ENCODE data around the gene GAB1.

The GAB1 gene

GRCh38 chr4:143380629-143381028 is 44.0 kb downstream of the GAB1 start:
- Histone ChIP-seq H3K4me3 (ENCODE audit: low read length) (no peak overlapping the region), H3K36me3 (ENCODE audit: control insufficient read depth, low read depth, low read length) (no peaks in the 10 kb centered on the region), H3K27me3 (ENCODE audit: control insufficient read depth, insufficient read depth, low read length) (no peaks in the 10 kb centered on the region), H3K27ac (ENCODE audit: low read length) (no peak overlapping the region), H3K9me3 (ENCODE audit: control insufficient read depth, low read depth, low read length) (no peaks in the 10 kb centered on the region), H3K9ac (ENCODE audit: low read length) (no peak overlapping the region), H3K4me1 (ENCODE audit: control insufficient read depth, low read depth, low read length) (peaks cover 33% of the 10 kb centered on the region)

DNA sequence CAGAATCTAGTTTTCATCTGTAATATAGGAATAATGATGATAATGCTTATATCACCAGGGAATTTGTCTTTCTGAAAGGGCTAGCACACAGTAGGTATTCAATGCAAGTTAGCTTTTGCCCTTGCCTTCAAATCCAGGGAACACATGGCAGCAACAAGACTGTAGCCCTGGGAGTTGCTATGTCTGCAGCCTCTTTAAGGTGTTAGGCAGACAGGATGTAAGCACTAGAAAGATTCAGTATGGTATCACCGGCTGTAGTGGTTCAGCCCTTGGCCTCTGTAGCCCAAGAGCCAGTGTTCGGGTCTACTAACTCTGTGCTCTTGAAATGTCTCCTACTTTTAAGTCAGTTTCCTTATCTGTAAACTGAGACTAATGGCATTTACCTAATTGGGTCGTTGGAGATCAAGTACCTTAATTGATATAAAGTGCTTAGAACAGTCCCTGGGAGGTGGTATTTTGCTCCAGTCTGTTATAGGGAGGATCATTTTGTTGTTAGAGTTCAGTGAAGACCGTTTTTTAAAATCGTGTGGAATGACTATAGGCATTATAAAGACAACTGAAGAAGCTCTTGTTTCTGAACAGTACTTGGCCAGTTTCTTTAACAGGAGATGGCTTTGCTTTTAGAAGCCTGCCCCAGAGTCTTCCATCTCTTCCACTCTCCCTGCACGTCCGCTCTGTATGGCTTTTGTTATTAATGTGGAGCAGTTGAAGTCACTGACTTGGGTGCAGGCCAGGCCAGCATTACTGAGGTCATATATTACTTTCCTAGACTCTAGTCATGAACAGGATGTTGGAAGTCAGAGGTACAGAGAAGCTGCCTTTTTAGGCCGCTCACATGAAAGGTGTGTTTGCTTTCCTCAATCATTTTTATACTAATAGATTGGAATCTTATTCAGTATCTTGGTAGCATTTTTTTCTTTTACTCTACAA is 44.8 kb downstream of the GAB1 start:
- Histone ChIP-seq H3K27me3 (ENCODE audit: control insufficient read depth, insufficient read depth, low read length) (no peaks in the 10 kb centered on the region), H3K27ac (ENCODE audit: low read length) (no peak overlapping the region), H3K36me3 (ENCODE audit: control insufficient read depth, low read depth, low read length) (no peaks in the 10 kb centered on the region), H3K4me3 (ENCODE audit: low read length) (no peak overlapping the region), H3K9ac (ENCODE audit: low read length) (no peak overlapping the region), H3K9me3 (ENCODE audit: control insufficient read depth, low read depth, low read length) (no peaks in the 10 kb centered on the region), H3K4me1 (ENCODE audit: control insufficient read depth, low read depth, low read length) (peaks cover 33% of the 10 kb centered on the region)

DNA sequence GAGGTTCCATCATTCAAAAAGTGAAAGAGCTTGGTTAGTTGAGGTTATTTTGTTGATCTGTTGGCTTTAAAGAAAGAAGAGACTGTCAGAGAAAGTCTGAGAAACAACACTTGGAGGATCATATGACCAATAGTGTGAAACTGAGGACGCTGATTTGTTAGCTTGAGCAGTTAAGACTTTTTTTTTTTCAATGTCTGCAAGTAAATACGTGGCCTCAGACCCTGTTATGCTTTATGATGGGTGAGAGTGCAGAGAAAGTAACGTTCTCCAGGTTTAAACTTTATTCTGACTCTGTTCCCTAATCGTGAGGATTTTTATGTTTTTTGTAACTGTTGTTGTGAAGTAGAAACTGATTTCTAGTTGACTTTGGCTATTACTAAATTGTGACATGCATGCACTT is 45.9 kb downstream of the GAB1 start:
- Histone ChIP-seq H3K36me3 (ENCODE audit: control insufficient read depth, low read depth, low read length) (no peaks in the 10 kb centered on the region), H3K9ac (ENCODE audit: low read length) (no peak overlapping the region), H3K27me3 (ENCODE audit: control insufficient read depth, insufficient read depth, low read length) (no peaks in the 10 kb centered on the region), H3K4me3 (ENCODE audit: low read length) (no peak overlapping the region), H3K9me3 (ENCODE audit: control insufficient read depth, low read depth, low read length) (no peaks in the 10 kb centered on the region), H3K4me1 (ENCODE audit: control insufficient read depth, low read depth, low read length) (peaks cover 33% of the 10 kb centered on the region), H3K27ac (ENCODE audit: low read length) (no peak overlapping the region)

GRCh38 chr4:143383005-143383574 is 46.4 kb downstream of the GAB1 start:
- peaks cover 33% of the 10 kb centered on the region for H3K4me1 ChIP-seq (ENCODE audit: control insufficient read depth, low read depth, low read length)
- no peaks in the 10 kb centered on the region for H3K27me3 ChIP-seq (ENCODE audit: control insufficient read depth, insufficient read depth, low read length)
- H3K4me3 ChIP-seq (ENCODE audit: low read length): no peak overlapping the region
- no peak overlapping the region for H3K27ac ChIP-seq (ENCODE audit: low read length)
- H3K9me3 ChIP-seq (ENCODE audit: control insufficient read depth, low read depth, low read length): no peaks in the 10 kb centered on the region
- H3K9ac ChIP-seq (ENCODE audit: low read length): no peak overlapping the region
- no peaks in the 10 kb centered on the region for H3K36me3 ChIP-seq (ENCODE audit: control insufficient read depth, low read depth, low read length)

DNA sequence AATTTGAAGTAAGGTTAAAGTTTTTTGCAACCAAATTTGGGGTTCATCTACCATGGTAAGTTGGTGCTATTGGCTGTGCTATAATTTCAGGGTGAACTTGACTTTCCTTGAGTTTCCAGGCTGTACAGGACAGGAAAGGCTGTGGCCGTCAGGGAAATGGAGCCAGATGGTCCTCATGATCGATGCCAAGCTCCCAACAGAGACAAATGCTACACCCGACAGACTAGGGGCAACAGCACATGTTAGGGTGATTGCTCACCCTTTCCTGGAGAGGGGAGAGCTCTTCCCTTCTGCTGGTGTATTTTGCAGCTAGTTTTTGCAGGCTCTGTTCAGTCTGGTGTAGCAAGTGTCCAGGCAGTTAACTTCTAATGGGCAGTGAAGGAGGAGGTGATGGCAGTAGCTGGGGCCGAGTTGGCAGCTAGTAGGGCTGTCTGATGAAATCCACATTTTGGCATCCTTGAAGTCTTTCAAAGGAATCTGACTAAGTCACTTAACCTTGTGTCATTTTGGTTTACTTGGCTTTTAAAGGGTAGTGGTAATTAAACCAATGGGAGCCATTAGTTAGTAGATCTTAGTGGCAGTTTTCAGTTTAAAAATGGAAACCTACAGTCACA is 47.8 kb downstream of the GAB1 start:
- Histone ChIP-seq H3K36me3 (ENCODE audit: control insufficient read depth, low read depth, low read length) (no peaks in the 10 kb centered on the region), H3K27ac (ENCODE audit: low read length) (no peak overlapping the region), H3K9me3 (ENCODE audit: control insufficient read depth, low read depth, low read length) (no peaks in the 10 kb centered on the region), H3K9ac (ENCODE audit: low read length) (no peak overlapping the region), H3K27me3 (ENCODE audit: control insufficient read depth, insufficient read depth, low read length) (no peaks in the 10 kb centered on the region), H3K4me3 (ENCODE audit: low read length) (no peak overlapping the region), H3K4me1 (ENCODE audit: control insufficient read depth, low read depth, low read length) (peaks cover 19% of the 10 kb centered on the region)

DNA sequence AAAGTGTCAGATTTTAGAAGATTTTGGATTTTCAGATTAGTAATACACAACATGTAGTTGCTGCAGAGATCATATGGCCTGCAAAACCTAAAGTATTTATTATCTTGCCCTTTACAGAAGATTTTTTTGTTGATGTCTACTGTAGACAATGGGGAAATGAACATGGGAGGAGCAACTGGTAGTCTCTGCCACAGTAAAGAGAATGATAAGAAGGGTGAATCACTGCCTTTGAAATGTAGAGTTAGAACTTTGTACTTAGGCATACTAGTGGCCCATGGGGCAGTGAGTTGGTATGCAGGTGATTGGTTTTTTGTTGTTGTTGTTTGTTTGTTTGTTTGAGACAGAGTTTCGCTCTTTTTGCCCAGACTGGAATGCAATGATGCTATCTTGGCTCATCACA is 50.1 kb downstream of the GAB1 start:
- no peaks in the 10 kb centered on the region for H3K27me3 ChIP-seq (ENCODE audit: control insufficient read depth, insufficient read depth, low read length)
- H3K27ac ChIP-seq (ENCODE audit: low read length): no peak overlapping the region
- H3K4me1 ChIP-seq (ENCODE audit: control insufficient read depth, low read depth, low read length): peaks cover 22% of the 10 kb centered on the region
- H3K36me3 ChIP-seq (ENCODE audit: control insufficient read depth, low read depth, low read length): no peaks in the 10 kb centered on the region
- H3K4me3 ChIP-seq (ENCODE audit: low read length): no peak overlapping the region
- no peaks in the 10 kb centered on the region for H3K9me3 ChIP-seq (ENCODE audit: control insufficient read depth, low read depth, low read length)
- no peak overlapping the region for H3K9ac ChIP-seq (ENCODE audit: low read length)

GRCh38 chr4:143389579-143390195 is 53.0 kb downstream of the GAB1 start:
- Histone ChIP-seq H3K4me1 (ENCODE audit: control insufficient read depth, low read depth, low read length) (peaks cover 19% of the 10 kb centered on the region), H3K9ac (ENCODE audit: low read length) (no peak overlapping the region), H3K27ac (ENCODE audit: low read length) (no peak overlapping the region), H3K4me3 (ENCODE audit: low read length) (no peak overlapping the region), H3K36me3 (ENCODE audit: control insufficient read depth, low read depth, low read length) (no peaks in the 10 kb centered on the region), H3K9me3 (ENCODE audit: control insufficient read depth, low read depth, low read length) (no peaks in the 10 kb centered on the region), H3K27me3 (ENCODE audit: control insufficient read depth, insufficient read depth, low read length) (no peaks in the 10 kb centered on the region)

DNA sequence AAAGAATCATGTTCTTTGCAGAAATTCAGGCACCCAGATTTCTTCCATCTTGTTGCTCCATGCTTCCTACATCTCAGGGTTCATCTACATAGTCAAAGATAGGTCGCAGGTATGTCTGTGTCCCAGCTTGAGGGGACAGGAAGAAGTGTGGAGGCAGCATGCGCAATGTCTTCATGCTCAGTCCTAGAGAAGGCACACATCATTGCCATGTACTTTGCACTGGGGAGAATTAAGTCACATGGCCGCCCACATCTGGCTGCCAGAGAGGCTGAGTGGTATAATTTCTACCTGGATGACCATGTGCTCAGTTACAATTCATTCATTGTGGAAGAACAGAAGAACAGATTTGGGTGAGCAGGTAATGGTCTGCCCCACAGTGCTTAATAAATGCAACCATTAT is 54.1 kb downstream of the GAB1 start:
- Histone ChIP-seq H3K27ac (ENCODE audit: low read length) (no peak overlapping the region), H3K9ac (ENCODE audit: low read length) (no peak overlapping the region), H3K4me1 (ENCODE audit: control insufficient read depth, low read depth, low read length) (peaks cover 19% of the 10 kb centered on the region)

GRCh38 chr4:143391261-143391660 is 54.6 kb downstream of the GAB1 start:
- Histone ChIP-seq H3K27ac (ENCODE audit: low read length) (no peak overlapping the region), H3K4me3 (ENCODE audit: low read length) (no peak overlapping the region), H3K27me3 (ENCODE audit: control insufficient read depth, insufficient read depth, low read length) (no peaks in the 10 kb centered on the region), H3K9ac (ENCODE audit: low read length) (no peak overlapping the region), H3K9me3 (ENCODE audit: control insufficient read depth, low read depth, low read length) (no peaks in the 10 kb centered on the region), H3K36me3 (ENCODE audit: control insufficient read depth, low read depth, low read length) (no peaks in the 10 kb centered on the region), H3K4me1 (ENCODE audit: control insufficient read depth, low read depth, low read length) (peaks cover 19% of the 10 kb centered on the region)

More for the DNA sequence above, 54.1 kb downstream of the GAB1 start:
- H3K27me3 ChIP-seq (ENCODE audit: control insufficient read depth, insufficient read depth, low read length): no peaks in the 10 kb centered on the region
- H3K9me3 ChIP-seq (ENCODE audit: control insufficient read depth, low read depth, low read length): no peaks in the 10 kb centered on the region
- H3K36me3 ChIP-seq (ENCODE audit: control insufficient read depth, low read depth, low read length): no peaks in the 10 kb centered on the region
- no peak overlapping the region for H3K4me3 ChIP-seq (ENCODE audit: low read length)

GRCh38 chr4:143391895-143392294 is 55.2 kb downstream of the GAB1 start:
- Histone ChIP-seq H3K9ac (ENCODE audit: low read length) (no peak overlapping the region), H3K4me3 (ENCODE audit: low read length) (no peak overlapping the region), H3K36me3 (ENCODE audit: control insufficient read depth, low read depth, low read length) (no peaks in the 10 kb centered on the region), H3K4me1 (ENCODE audit: control insufficient read depth, low read depth, low read length) (peaks cover 19% of the 10 kb centered on the region), H3K27me3 (ENCODE audit: control insufficient read depth, insufficient read depth, low read length) (no peaks in the 10 kb centered on the region), H3K27ac (ENCODE audit: low read length) (no peak overlapping the region), H3K9me3 (ENCODE audit: control insufficient read depth, low read depth, low read length) (no peaks in the 10 kb centered on the region)

- no peak overlapping the region for H3K27ac ChIP-seq (ENCODE audit: low read length)
- no peaks in the 10 kb centered on the region for H3K36me3 ChIP-seq (ENCODE audit: control insufficient read depth, low read depth, low read length)
- H3K27me3 ChIP-seq (ENCODE audit: control insufficient read depth, insufficient read depth, low read length): no peaks in the 10 kb centered on the region
- H3K9ac ChIP-seq (ENCODE audit: low read length): no peak overlapping the region
- H3K4me3 ChIP-seq (ENCODE audit: low read length): no peak overlapping the region
- H3K9me3 ChIP-seq (ENCODE audit: control insufficient read depth, low read depth, low read length): no peaks in the 10 kb centered on the region
- H3K4me1 ChIP-seq (ENCODE audit: control insufficient read depth, low read depth, low read length): peaks cover 24% of the 10 kb centered on the region
Observed at GRCh38 chr4:143393195-143393594, 56.5 kb downstream of the GAB1 start.

All from iPS-18a (cell line).